HG03196 (cell line): ENCODE measurements around the gene ITFG2.
"Not testable (repeated sequence)": the region's sequence is repeated elsewhere in the genome, so short reads cannot be mapped to it uniquely, and the experiment has no call there.

ENCODE experiments used
- ATAC-seq: cut with Tn5 transposase; IDR thresholded peaks from one replicate; pipeline ENCODE4 v1.9.1; 2021; ENCODE audit not compliant: unreplicated experiment

The ITFG2 gene

GRCh38 chr12:2812290-2813213 is at the start of gene ITFG2:
ITFG2 (plus strand) TSS chr12:2812668; CDS start chr12:2812761, 93 bp downstream.
- ATAC-seq, result peak; percentile 93

DNA sequence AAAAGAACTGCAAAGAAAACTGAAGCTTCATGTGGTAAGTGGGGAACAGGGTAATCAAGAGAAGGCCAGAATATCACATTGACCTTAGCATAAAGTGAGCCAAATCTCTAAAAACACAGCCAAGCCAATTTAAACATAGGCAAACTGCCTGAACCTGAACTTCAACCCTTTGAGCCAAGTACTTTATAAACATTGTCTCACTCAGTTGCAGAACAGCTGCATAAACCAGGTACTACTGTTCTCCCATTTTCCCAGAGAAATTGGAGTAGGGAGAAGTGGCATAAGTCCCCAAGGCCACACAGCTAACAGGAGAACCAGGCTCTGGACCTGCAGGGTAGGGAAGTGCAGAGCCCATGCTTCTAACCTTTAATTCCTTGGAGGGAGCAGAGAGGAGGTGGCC is 48.1 kb upstream of the ITFG2 start:
- ATAC-seq, result no peak

DNA sequence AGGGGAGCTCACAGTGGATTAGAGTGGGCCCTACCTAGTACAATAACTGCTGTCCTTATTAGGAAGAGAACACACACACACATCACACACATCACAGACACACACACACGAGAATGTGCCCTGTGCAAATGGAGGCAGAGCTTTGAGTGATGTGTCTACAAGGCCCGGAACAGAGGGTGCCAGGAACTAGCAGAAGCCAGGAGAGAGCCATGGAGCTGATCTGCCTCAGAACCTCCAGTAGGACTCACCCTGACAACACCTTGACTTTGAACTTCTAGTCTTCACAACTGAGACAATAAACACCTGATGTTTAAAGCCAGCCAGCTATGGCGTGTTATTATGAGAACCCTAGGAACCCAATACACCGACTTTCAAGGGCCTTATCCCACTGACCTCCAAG is 47.4 kb upstream of the ITFG2 start:
- no peak for ATAC-seq

DNA sequence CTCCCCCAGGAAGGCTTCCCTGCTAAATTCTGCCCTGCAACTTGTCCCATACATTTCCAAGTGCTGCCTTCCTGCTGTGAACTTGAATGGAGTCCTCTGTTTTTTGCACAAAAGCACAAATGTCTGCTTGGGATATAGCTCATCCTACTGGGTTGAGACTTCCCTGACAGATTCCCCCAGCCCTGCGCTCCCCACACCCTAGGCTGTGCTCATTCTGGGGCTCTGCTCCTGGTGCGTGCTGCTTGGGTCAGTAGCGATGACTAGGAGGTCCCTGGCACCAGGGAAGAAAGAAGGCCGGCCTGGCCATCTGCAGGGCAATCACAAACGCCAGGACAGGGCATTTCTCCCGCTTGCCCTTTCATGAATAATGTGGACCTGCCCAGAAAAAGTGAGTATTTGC is 46.9 kb upstream of the ITFG2 start:
- ATAC-seq, result no peak

- no peak for ATAC-seq
Observed at GRCh38 chr12:2768224-2768961, 44.1 kb upstream of the ITFG2 start.

- no peak for ATAC-seq
Observed at GRCh38 chr12:2769866-2770533, 42.5 kb upstream of the ITFG2 start.

DNA sequence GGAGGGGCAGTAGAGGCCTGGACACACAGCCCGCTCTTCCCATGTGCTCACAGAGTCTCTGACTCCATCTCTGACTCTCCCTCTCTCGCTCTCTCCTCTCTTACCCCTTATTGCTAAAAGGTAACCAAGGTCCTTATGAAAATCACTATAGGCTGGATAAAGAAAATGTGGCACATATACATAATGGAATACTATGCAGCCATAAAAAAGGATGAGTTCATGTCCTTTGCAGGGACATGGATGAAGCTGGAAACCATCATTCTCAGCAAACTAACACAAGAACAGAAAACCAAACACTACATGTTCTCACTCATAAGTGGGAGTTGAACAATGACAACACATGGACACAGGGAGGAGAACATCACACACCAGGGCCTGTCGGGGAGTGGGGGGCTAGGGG is 41.9 kb upstream of the ITFG2 start:
- not testable (repeated sequence) for ATAC-seq

DNA sequence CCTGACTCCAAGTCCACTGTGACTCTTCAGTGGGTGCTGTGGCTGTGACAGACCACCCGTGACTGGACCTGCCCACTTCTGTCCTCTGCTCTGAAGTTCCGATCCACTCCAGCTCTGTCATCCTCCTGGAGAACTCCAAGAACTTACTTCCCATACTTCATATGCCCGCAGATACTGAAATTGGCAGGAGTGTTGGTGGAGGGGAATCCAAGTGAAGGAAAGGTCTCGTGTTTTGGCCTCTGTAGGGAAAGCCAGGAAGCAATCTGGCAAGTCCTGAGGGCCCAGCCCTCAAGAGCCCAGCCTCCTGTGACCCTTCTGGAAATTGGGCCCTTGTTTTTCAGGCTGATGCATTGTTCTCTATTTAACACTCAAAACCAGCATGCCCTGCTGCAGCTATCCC is 40.1 kb upstream of the ITFG2 start:
- no peak for ATAC-seq

- no peak for ATAC-seq
Observed at GRCh38 chr12:2773199-2773875, 39.1 kb upstream of the ITFG2 start.

- no peak for ATAC-seq
Observed at GRCh38 chr12:2775431-2775830, 37.0 kb upstream of the ITFG2 start.

- ATAC-seq, result no peak
Observed at GRCh38 chr12:2776129-2776806, 36.2 kb upstream of the ITFG2 start.

- ATAC-seq, result no peak
Observed at GRCh38 chr12:2779281-2779680, 33.2 kb upstream of the ITFG2 start.

GRCh38 chr12:2783936-2784600 is 28.4 kb upstream of the ITFG2 start:
- ATAC-seq, result no peak

GRCh38 chr12:2785017-2785416 is 27.5 kb upstream of the ITFG2 start:
- ATAC-seq, result no peak

DNA sequence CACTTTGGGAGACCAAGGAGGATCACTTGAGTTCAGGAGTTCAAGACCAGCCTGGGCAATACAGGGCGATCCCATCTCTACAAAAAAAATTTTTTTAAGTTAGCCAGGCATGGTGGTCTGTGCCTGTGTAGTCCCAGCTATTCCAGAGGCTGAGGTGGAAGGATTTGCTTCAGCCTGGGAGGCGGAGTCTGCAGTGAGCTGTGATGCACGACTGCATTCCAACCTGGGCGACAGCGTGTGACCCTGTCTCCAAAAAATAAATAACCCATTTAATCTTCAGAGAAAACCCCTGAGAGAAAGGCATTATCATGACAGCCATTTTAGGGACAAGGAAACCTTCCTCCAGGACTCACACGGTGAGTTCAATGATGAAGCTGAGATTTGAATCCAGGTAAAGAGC is 21.4 kb upstream of the ITFG2 start:
- ATAC-seq, result no peak

DNA sequence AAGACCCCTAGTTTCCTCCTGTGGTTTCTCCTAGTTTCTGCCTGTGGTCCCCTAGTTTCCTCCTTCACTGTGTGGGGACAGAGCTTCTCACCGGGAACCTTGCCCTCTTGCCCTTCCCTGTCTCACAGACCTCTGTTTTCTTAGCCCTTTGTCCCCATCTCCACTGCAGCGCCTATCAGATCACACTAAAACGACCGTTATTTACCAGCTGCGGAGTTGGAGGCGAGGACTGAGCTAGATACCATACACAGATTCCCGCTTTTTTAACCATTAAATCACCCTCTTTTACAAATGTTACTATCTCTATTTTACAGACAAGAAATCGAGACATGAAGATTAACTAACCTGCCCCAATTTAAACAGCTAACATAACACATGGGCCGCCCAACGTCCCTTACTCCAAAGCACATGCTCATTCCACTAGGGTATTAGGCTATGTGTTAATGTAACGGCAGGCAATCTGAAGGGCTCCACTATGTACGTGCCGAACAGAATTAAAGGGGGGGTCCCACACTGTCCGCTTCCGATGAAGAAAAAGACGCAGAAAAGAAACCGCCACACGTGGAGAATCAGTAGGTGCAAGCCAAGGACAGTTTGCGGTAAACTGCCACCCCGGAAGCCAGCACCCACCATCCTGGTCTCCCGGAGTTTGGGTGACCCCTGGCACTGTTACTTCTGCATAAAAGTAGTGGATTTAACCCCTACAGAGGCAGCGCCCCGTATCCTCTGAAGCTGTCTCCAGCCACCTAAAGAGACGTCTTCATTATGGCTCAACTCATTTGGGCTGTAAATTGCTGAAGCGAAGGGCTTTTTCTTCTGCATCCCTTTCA is 19.6 kb upstream of the ITFG2 start:
- no peak for ATAC-seq

GRCh38 chr12:2793561-2793960 is 18.9 kb upstream of the ITFG2 start:
- ATAC-seq, result no peak

DNA sequence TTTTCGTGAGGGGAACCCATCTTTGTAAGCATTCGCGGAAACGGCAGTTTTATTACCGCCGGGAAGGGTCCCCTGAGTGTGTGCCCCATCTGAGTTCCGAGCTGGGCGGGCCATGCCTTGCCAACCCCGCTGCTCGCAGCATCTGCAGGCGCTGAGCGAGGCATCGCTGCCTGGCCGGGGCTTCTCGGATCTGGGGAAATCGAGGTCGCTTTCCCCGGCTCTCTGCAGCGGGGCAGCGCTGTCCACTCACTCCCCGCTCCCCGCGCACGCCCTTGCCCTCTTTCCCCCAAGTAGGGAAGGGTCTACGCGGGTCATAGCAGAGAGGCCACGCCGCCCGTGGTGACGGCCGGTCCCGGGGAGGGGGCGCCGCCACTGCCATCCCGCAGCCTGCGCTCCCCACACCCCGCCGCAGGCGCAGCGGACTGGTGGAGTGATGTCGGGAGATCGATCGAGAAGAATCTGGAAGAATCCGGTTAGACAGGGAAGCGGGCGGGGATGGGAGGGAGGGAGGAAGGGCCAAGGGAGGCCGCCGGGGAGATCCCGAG is 18.2 kb upstream of the ITFG2 start:
- peak; percentile 9 for ATAC-seq
